GM12865 (cell line): ENCODE measurements around the gene LILRB2.

Source experiments
- DNase-seq: peaks from one replicate; pipeline ENCODE4 v3.0.0; 2010; ENCODE audit warnings: low read depth
- H3K4me3 ChIP-seq: 2 replicates; pipeline ENCODE4 v1.5.1; 2011; ENCODE audit warnings: mild to moderate bottlenecking, low read depth, low read length, control low read depth
- TF ChIP-seq, protein P1 (sequence below): IDR thresholded peaks from 2 replicates; pipeline ENCODE4 v1.5.1; 2011; ENCODE audit warnings: low read length, control low read depth, low read depth, inconsistent platforms; ENCODE audit not compliant: insufficient read depth; ENCODE audit errors: missing control alignments

The LILRB2 gene

DNA sequence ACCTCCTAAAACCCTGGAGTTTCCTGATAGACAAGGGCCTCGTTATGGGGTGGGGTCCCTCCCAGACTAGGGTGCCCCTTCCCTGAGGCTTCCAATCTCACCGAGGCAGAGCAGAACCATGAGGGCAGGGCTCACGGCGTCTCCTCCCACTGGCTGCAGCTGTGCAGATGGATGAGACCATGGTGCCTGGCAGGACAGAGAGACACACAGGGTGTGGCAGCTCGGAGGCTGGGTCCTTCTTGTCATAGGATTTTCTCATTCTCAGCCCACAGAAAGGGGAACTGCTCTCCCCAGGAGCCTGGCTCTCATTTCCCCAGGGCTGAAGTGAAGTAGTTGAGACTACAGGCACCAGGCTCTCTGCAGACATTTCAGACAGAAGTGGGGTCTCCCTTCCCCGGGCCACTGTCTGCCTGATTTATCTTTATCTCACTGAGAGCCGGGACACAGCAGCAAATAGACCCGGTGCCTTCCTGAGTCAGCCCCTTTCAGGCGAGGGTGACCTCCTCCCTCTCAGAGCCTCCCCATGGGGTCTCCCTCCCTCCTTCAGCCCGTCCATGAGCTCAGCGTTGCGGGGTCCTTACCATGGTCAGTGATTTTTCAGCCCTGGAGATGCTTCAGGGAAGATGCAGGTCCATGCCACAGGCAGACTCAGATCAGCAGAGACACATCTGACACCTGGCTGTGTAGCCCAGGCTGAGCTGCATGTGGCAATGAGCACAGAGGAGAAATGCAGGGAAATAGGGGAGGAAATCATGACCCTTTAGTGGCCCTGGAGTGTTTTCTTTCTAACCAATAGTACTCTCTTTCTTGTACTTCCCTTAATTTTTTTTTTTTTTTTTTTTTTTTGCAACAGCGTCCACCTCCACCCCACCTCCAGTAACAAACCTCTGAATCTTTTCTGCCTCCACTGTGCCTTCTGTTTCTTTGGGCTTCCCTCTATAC is 31.8 kb upstream of the LILRB2 start, which contains the start of gene LILRA5:
Gene LILRA5 (minus strand): TSS at position 731 of the 942 bp plus-strand sequence. CDS start 147 bp downstream, at position 584.
- no peak within 1 kb of the TSS for H3K4me3 ChIP-seq
- TF ChIP-seq, protein P1, sequence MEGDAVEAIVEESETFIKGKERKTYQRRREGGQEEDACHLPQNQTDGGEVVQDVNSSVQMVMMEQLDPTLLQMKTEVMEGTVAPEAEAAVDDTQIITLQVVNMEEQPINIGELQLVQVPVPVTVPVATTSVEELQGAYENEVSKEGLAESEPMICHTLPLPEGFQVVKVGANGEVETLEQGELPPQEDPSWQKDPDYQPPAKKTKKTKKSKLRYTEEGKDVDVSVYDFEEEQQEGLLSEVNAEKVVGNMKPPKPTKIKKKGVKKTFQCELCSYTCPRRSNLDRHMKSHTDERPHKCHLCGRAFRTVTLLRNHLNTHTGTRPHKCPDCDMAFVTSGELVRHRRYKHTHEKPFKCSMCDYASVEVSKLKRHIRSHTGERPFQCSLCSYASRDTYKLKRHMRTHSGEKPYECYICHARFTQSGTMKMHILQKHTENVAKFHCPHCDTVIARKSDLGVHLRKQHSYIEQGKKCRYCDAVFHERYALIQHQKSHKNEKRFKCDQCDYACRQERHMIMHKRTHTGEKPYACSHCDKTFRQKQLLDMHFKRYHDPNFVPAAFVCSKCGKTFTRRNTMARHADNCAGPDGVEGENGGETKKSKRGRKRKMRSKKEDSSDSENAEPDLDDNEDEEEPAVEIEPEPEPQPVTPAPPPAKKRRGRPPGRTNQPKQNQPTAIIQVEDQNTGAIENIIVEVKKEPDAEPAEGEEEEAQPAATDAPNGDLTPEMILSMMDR = no peak
- no peak for DNase-seq

DNA sequence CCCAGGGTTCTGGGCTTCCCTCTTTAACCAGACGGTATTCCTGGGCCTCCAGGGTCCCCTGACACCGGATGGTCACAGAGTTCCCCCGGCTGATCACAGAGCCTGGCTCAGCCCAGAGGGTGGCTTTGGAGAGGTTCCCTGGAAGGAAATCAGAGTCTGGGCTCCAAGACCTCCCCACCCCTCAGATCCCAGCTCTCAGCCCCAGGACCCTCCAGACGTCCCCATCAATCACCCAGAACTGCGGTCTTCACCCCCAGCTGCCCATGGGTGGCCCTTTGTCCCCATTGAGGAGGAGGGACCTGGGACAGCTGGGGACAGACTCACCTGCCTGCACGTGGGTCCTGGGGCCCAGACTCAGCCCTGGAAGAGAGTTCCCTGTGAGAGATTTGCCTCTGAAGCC is 31.1 kb upstream of the LILRB2 start:
- no peak for DNase-seq
- TF ChIP-seq, protein P1 = no peak
- no peak overlapping the region for H3K4me3 ChIP-seq

DNA sequence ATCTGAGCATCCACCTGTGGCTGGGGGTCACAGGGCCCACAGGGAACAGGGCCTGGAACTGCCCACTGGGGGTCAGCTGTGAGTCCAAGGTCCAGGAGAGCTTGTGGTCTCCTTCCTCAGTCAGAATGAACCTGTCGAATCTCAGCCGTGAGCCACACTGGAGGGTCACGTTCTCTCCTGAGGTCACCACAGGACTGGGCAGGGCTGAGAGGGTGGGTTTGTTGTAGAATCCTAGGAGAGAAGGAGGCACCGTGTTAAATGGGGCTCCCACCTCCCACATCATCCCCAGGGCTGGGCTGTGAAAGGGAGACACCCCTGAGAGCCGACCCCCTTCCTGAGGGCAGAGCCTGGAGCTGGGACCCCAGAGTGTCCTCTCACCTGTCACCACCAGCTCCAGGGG is 30.6 kb upstream of the LILRB2 start:
- no peak overlapping the region for H3K4me3 ChIP-seq
- no peak for DNase-seq
- TF ChIP-seq, protein P1 = no peak

DNA sequence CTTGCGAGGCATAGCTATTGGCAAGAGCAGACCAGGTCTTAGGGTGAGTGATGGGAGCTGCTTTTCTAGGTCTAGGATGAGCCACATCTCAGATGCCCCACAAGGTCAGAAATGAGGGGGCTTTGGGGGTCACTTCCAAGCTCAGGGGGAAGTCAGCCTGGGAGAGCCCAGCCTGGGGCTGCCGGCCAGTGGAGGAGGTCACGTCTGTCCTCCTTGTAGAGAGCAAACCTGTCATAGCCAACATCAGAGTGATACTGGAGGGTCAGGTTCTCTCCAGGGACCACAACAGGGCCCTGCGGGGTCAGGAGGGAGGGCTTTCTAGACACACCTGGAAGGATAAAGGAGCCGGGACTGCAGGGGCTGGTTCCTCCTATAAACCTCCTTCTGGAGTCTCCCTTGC is 29.6 kb upstream of the LILRB2 start:
- TF ChIP-seq, protein P1 = no peak
- DNase-seq = no peak

DNA sequence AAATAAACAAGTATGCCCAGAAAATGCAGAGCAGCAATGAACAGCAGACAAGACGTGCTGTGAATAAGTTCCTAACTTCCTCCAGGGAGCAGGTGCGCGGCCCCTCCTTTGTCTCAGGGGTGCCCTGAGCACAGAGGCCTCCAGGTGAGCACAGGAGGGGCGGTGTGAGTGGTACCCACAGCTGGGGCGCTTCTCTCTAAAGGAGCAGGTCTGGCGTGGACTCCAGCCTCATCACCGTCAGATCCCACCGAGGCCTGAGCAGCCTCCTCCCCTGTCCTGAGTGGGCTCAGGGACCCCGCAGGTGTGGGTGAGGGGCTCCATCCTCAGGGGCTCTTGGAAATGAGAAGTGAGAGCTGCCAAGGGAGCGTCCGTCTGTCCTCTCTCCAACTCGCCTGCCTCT is 28.9 kb upstream of the LILRB2 start:
- TF ChIP-seq, protein P1 = no peak
- DNase-seq = no peak
- no peak overlapping the region for H3K4me3 ChIP-seq

More for the DNA sequence above, 29.6 kb upstream of the LILRB2 start:
- no peak overlapping the region for H3K4me3 ChIP-seq

DNA sequence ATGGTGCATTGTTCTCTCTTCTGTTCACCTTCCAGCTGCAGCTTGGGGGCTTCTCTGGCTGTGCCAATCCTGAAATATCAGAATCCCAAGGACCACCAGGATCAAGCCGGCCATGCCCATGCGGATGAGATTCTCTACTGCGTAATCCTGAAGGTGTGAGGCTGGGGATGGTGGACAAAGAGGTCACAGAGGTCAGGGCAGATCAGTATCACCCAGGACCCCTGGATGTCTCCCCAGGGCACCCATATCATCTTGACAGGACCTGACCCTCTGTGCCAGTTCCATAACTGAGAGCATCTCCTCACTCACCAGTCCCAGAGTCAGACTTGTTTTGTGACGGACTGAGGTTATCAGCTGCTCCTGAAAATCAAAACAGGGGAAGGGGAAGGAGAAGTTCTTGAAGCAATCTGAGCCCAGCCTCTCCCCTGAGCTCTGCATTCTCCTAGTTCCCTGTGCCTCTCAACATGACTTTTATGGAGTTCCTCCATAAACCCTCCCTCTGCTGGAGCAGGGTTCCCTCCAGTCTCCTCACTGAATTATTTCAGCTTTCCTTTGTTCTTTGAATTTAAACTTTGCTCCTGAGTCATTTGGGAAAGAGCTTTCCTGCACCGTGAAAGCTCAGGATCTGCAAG is 26.6 kb upstream of the LILRB2 start:
- TF ChIP-seq, protein P1 = no peak
- no peak for DNase-seq
- no peak overlapping the region for H3K4me3 ChIP-seq
